Measurements from ENCODE around the gene SMIM13. TPM values are rescaled to one million over a fixed set of nuclear protein-coding genes. Genes with fewer than 3 reads are reported as not detected.

SMIM13 gene
- total and polyA plus RNA-seq, 2 of the 4 experiments (the other 2 are of a cell fraction), result 5.4 to 10.0 TPM

DNA sequence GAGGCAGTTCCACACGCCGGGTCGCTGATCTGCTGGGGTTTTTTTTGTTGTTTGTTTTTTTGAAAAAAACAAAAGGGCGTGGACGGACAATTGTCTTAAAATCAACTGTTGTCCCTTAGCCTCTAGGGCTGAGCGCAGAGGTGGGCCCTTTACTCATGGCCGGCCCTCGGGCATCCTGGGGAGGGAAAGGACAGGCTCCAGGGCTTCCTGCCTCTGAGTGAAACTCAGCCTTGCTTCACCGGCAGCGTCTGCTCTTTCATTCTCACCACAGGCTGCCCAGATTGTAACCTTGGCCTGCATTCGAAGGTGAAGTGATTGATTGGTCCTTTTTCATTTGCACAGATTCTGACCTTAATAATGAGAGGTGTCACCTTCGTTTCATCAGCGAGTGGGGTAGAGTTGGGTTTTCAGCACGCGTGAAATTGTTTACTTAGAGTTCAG is 797 bp downstream of the SMIM13 start:
- H3K4ac ChIP-seq (ENCODE audit: low read depth, low read length), result peak overlapping the region; percentile 99
- no peaks in the 10 kb centered on the region for H3K27me3 ChIP-seq (ENCODE audit: control insufficient read depth, insufficient read depth, low read length)
- intact Hi-C loops (cut with micrococcal nuclease), result loop anchor here (1.0 to 5.0 kb wide), 3 partner anchors 43 to 402 kb away; no protein-coding TSS in a partner anchor
- H3K4me3 ChIP-seq (ENCODE audit: insufficient read depth, low read depth, low read length), result peak overlapping the region; percentile 70
- peak overlapping the region; percentile 90 for H2BK120ac ChIP-seq (ENCODE audit: low read depth, low read length)
- peak overlapping the region; percentile 91 for H3K27ac ChIP-seq (ENCODE audit: insufficient read depth, low read length)
- peak; percentile 45 for DNase-seq
- BruUV-seq (replicated peaks), result no TSS peak
- H2BK20ac ChIP-seq (ENCODE audit: low read depth, low read length), result peak overlapping the region; percentile 61; the same call in 1 of the 2 replicates
- TF ChIP-seq, protein P1, sequence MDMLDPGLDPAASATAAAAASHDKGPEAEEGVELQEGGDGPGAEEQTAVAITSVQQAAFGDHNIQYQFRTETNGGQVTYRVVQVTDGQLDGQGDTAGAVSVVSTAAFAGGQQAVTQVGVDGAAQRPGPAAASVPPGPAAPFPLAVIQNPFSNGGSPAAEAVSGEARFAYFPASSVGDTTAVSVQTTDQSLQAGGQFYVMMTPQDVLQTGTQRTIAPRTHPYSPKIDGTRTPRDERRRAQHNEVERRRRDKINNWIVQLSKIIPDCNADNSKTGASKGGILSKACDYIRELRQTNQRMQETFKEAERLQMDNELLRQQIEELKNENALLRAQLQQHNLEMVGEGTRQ (IDR thresholded peaks at IDR 0.05; ENCODE audit: low read depth, low read length), result no peak
- TF ChIP-seq SMC3 (IDR thresholded peaks at IDR 0.05; ENCODE audit: low read depth, low read length) (no peak), CEBPB (IDR thresholded peaks at IDR 0.05; ENCODE audit: low read depth, low read length) (peak; percentile 44; the same call in 1 of the 2 replicates), BHLHE40 (IDR thresholded peaks at IDR 0.05; ENCODE audit: low read depth, low read length) (no peak), MAFK (IDR thresholded peaks at IDR 0.05; ENCODE audit: low read depth, low read length) (no peak), RAD21 (IDR thresholded peaks at IDR 0.05; ENCODE audit: low read length) (peak; percentile 5; the same call in 1 of the 2 replicates)
- TF ChIP-seq, protein P2, sequence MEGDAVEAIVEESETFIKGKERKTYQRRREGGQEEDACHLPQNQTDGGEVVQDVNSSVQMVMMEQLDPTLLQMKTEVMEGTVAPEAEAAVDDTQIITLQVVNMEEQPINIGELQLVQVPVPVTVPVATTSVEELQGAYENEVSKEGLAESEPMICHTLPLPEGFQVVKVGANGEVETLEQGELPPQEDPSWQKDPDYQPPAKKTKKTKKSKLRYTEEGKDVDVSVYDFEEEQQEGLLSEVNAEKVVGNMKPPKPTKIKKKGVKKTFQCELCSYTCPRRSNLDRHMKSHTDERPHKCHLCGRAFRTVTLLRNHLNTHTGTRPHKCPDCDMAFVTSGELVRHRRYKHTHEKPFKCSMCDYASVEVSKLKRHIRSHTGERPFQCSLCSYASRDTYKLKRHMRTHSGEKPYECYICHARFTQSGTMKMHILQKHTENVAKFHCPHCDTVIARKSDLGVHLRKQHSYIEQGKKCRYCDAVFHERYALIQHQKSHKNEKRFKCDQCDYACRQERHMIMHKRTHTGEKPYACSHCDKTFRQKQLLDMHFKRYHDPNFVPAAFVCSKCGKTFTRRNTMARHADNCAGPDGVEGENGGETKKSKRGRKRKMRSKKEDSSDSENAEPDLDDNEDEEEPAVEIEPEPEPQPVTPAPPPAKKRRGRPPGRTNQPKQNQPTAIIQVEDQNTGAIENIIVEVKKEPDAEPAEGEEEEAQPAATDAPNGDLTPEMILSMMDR (conservative IDR thresholded peaks at IDR 0.05; ENCODE audit: low read depth, low read length), result no peak
- H2AK5ac ChIP-seq (ENCODE audit: low read depth, low read length), result peak overlapping the region; percentile 74
- no CpG with 5 or more reads among the region's 15 CpGs for WGBS, 2 experiments (ENCODE audit: extremely low coverage in 2 of 2, insufficient read length in 1 of 2)
- no peaks in the 10 kb centered on the region for H3K36me3 ChIP-seq (ENCODE audit: control insufficient read depth, insufficient read depth, low read length)
- H4K20me1 ChIP-seq (ENCODE audit: insufficient read depth, low read length), result peaks cover 13% of the 10 kb centered on the region; the same call in 1 of the 2 replicates
- H3K79me1 ChIP-seq (ENCODE audit: low read depth in 1 of 2, low read length in 2 of 2), result peaks cover 11 to 31% of the 10 kb centered on the region in 2 experiments; a peak in 3 of 4 replicates
- H4K8ac ChIP-seq (ENCODE audit: low read depth in 2 of 2, low read length in 2 of 2), result peak overlapping the region; percentile 62 to 93; a peak in 3 of 4 replicates
- no peaks in the 10 kb centered on the region for H3K9me3 ChIP-seq (ENCODE audit: control insufficient read depth, insufficient read depth, low read length)
- H3K4me2 ChIP-seq (ENCODE audit: low read depth, low read length), result peak overlapping the region; percentile 97
- dilution Hi-C loops (cut with HindIII; ENCODE audit: low sequenced_read_pairs, unreplicated experiment), result no loop called here
- peak; percentile 24 for ATAC-seq (ENCODE audit: low read depth)
- ChIA-PET CTCF (interaction anchor here (0.6 kb wide), 1 partner anchor 90 kb away, joined by 3 read pairs; no protein-coding TSS in a partner anchor), POLR2A (ENCODE audit: unreplicated experiment) (interaction anchor here (0.6 kb wide), 1 partner anchor 98 kb away, joined by 7 read pairs; no protein-coding TSS in a partner anchor)
- H2AFZ ChIP-seq (replicated peaks; ENCODE audit: low read length, poor library complexity), result peak overlapping the region; percentile 96
- in situ Hi-C loops (cut with MboI; ENCODE audit: low sequenced_read_pairs), result no loop called here
- H2BK15ac ChIP-seq (ENCODE audit: low read depth, low read length), result peak overlapping the region; percentile 12; the same call in 1 of the 3 replicates
- H3K9me1 ChIP-seq (ENCODE audit: insufficient read depth, low read length), result no peaks in the 10 kb centered on the region
- peak overlapping the region; percentile 91 for H3K9ac ChIP-seq (ENCODE audit: low read depth, low read length)
- H4K5ac ChIP-seq (ENCODE audit: low read depth, low read length), result peak overlapping the region; percentile 25; the same call in 1 of the 2 replicates
- peak overlapping the region; percentile 96 for H2AK9ac ChIP-seq (replicated peaks; ENCODE audit: low read depth, low read length, poor library complexity)
- peak overlapping the region; percentile 92 for H4K91ac ChIP-seq (ENCODE audit: insufficient read depth, low read depth, low read length)
- peak overlapping the region; percentile 59 for H3K18ac ChIP-seq (ENCODE audit: low read depth, low read length)
- peak overlapping the region; percentile 94 for H3K14ac ChIP-seq (replicated peaks; ENCODE audit: low read depth, low read length)
- H3K56ac ChIP-seq (ENCODE audit: extremely low read depth, insufficient read depth, low read length), result peak overlapping the region; percentile 91
- H3K4me1 ChIP-seq (ENCODE audit: control insufficient read depth, insufficient read depth, low read length), result peaks cover 3% of the 10 kb centered on the region; the same call in 1 of the 2 replicates
- H2BK5ac ChIP-seq (ENCODE audit: low read depth, low read length, poor library complexity, severe bottlenecking), result peak overlapping the region; percentile 95
- peak overlapping the region; percentile 98 for H3K23ac ChIP-seq (ENCODE audit: low read depth, low read length)
